ENCODE data around the gene RIGI.
A peak's percentile ranks its signal among the peaks of the same experiment; 100 is the strongest.
"Not testable (repeated sequence)": the region's sequence is repeated elsewhere in the genome, so short reads cannot be mapped to it uniquely, and the experiment has no call there.

The RIGI gene

GRCh38 chr9:32526041-32526706 is at the start of gene RIGI:
RIGI (minus strand) TSS chr9:32526196; CDS start chr9:32526166, 30 bp downstream.
- Histone ChIP-seq H3K27ac (peak within 1 kb of the TSS; percentile 26 to 95 (median 86)), H3K4me3 (peak within 1 kb of the TSS; percentile 51 to 79 (median 62))

- Histone ChIP-seq H3K4me3 (no peak overlapping the region), H3K27ac (no peak overlapping the region)
Observed at GRCh38 chr9:32574858-32575257, 48.9 kb upstream of the RIGI start.

- Histone ChIP-seq H3K27ac (peak overlapping the region in 8 of 21 experiments; percentile 75 to 92 (median 87)), H3K4me3 (peak overlapping the region in 1 of 7 experiments; percentile 99)
Observed at GRCh38 chr9:32573821-32574220, 47.8 kb upstream of the RIGI start.

- Histone ChIP-seq H3K27ac (peak within 1 kb of the TSS; percentile 47 to 92 (median 85)), H3K4me3 (peak within 1 kb of the TSS; percentile 64 to 99 (median 85))
Observed at GRCh38 chr9:32572900-32573523, 47.0 kb upstream of the RIGI start, which contains the start of gene NDUFB6. NDUFB6 (minus strand) TSS chr9:32573159; CDS start chr9:32573060, 99 bp downstream.

- Histone ChIP-seq H3K4me3 (peak overlapping the region; percentile 64 to 99 (median 85)), H3K27ac (peak overlapping the region; percentile 47 to 92 (median 85))
Observed at GRCh38 chr9:32571969-32572899, 46.2 kb upstream of the RIGI start.

- H3K4me3 ChIP-seq: no peak overlapping the region
- no peak overlapping the region for H3K27ac ChIP-seq
Observed at GRCh38 chr9:32570262-32570661, 44.3 kb upstream of the RIGI start.

- Histone ChIP-seq H3K27ac (no peak overlapping the region), H3K4me3 (no peak overlapping the region)
Observed at GRCh38 chr9:32566770-32567169, 40.8 kb upstream of the RIGI start.

- Histone ChIP-seq H3K27ac (no peak overlapping the region), H3K4me3 (no peak overlapping the region)
Observed at GRCh38 chr9:32565967-32566366, 40.0 kb upstream of the RIGI start.

GRCh38 chr9:32558408-32558934 is 32.5 kb upstream of the RIGI start:
- Histone ChIP-seq H3K27ac (peak overlapping the region in 4 of 21 experiments; percentile 11 to 53 (median 36)), H3K4me3 (no peak overlapping the region)

- Histone ChIP-seq H3K27ac (no peak overlapping the region), H3K4me3 (no peak overlapping the region)
Observed at GRCh38 chr9:32554591-32554990, 28.6 kb upstream of the RIGI start.

- H3K27ac ChIP-seq: no peak overlapping the region
Observed at GRCh38 chr9:32554107-32554506, 28.1 kb upstream of the RIGI start.

GRCh38 chr9:32552172-32552872 is 26.3 kb upstream of the RIGI start, which contains the start of the genes SMIM27 and TOPORS:
SMIM27 (plus strand) TSS chr9:32552327; CDS start chr9:32552435, 108 bp downstream.
TOPORS (minus strand) TSS chr9:32552586; CDS start chr9:32552436, 150 bp downstream.
- H3K4me3 ChIP-seq: peak within 1 kb of the TSS; percentile 52 to 80 (median 76)
- H3K27ac ChIP-seq: peak within 1 kb of the TSS; percentile 76 to 99 (median 96)

More at GRCh38 chr9:32554107-32554506, 28.1 kb upstream of the RIGI start:
- no peak overlapping the region for H3K4me3 ChIP-seq

- Histone ChIP-seq H3K4me3 (peak overlapping the region; percentile 52 to 80 (median 76)), H3K27ac (peak overlapping the region; percentile 1 to 99 (median 96))
Observed at GRCh38 chr9:32551276-32552051, 25.5 kb upstream of the RIGI start.

- Histone ChIP-seq H3K27ac (peak overlapping the region; percentile 1 to 99 (median 96)), H3K4me3 (peak overlapping the region; percentile 52 to 80 (median 76))
Observed at GRCh38 chr9:32550562-32551275, 24.7 kb upstream of the RIGI start.

- Histone ChIP-seq H3K27ac (peak overlapping the region in 20 of 21 experiments; percentile 70 to 99 (median 96)), H3K4me3 (peak overlapping the region; percentile 52 to 80 (median 76))
Observed at GRCh38 chr9:32550150-32550561, 24.2 kb upstream of the RIGI start.

GRCh38 chr9:32548213-32548612 is 22.2 kb upstream of the RIGI start:
- not testable (repeated sequence) for H3K27ac ChIP-seq

GRCh38 chr9:32545884-32546283 is 19.9 kb upstream of the RIGI start:
- Histone ChIP-seq H3K4me3 (no peak overlapping the region), H3K27ac (no peak overlapping the region)

More at GRCh38 chr9:32548213-32548612, 22.2 kb upstream of the RIGI start:
- not testable (repeated sequence) for H3K4me3 ChIP-seq
